Trophoblast cell (in vitro differentiated cells and primary cell): ENCODE data around the gene CRADD.

ENCODE experiments used
- DNase-seq, 2 donors: peaks; one replicate each; pipeline ENCODE4 v3.0.0-alpha.2; 2016
- H2AFZ ChIP-seq: 2 replicates; pipeline ENCODE4 v1.6.1; 2013; ENCODE audit warnings: low read length, moderate library complexity, mild to moderate bottlenecking; ENCODE audit not compliant: insufficient read depth, poor library complexity
- H2AK5ac ChIP-seq: 2 replicates; pipeline ENCODE4 v1.6.1; 2013; ENCODE audit warnings: mild to moderate bottlenecking, low read length
- H2BK120ac ChIP-seq: 2 replicates; pipeline ENCODE4 v1.6.1; 2013; ENCODE audit warnings: low read length, mild to moderate bottlenecking, moderate library complexity; ENCODE audit not compliant: insufficient read depth, poor library complexity
- H2BK12ac ChIP-seq: 2 replicates; pipeline ENCODE4 v1.6.1; 2013; ENCODE audit warnings: mild to moderate bottlenecking, low read length, moderate library complexity
- H2BK5ac ChIP-seq: 2 replicates; pipeline ENCODE4 v1.6.1; 2013; ENCODE audit warnings: low read length, low read depth, moderate library complexity, mild to moderate bottlenecking; ENCODE audit not compliant: poor library complexity
- H3K14ac ChIP-seq: 2 replicates; pipeline ENCODE4 v1.6.1; 2013; ENCODE audit warnings: mild to moderate bottlenecking, low read length
- H3K18ac ChIP-seq: 2 replicates; pipeline ENCODE4 v1.6.1; 2013; ENCODE audit warnings: mild to moderate bottlenecking, low read length
- H3K23ac ChIP-seq: 2 replicates; pipeline ENCODE4 v1.6.1; 2013; ENCODE audit warnings: low read length
- H3K27ac ChIP-seq: 2 replicates; pipeline ENCODE4 v1.5.1; 2013; ENCODE audit warnings: low read depth, mild to moderate bottlenecking, inconsistent platforms, low read length, moderate library complexity
- H3K27me3 ChIP-seq: 2 replicates; pipeline ENCODE4 v1.6.1; 2013; ENCODE audit warnings: inconsistent platforms, mild to moderate bottlenecking, low read length, moderate library complexity; ENCODE audit not compliant: insufficient read depth
- H3K36me3 ChIP-seq, 2 experiments: 1 replicate in 1 of 2; 2 replicates in 1 of 2; pipeline ENCODE4 v1.6.1; 2013; ENCODE audit warnings: low read length in 2 of 2, mild to moderate bottlenecking in 2 of 2, moderate library complexity in 1 of 2; ENCODE audit not compliant: insufficient read depth in 2 of 2, control insufficient read depth in 1 of 2
- H3K4ac ChIP-seq: 2 replicates; pipeline ENCODE4 v1.6.1; 2013; ENCODE audit warnings: low read depth, mild to moderate bottlenecking, low read length, moderate library complexity
- H3K4me1 ChIP-seq, 2 experiments: 1 replicate in 1 of 2; 2 replicates in 1 of 2; pipeline ENCODE4 v1.6.1; 2013; ENCODE audit warnings: low read length in 2 of 2, mild to moderate bottlenecking in 2 of 2, moderate library complexity in 1 of 2; ENCODE audit not compliant: insufficient read depth in 2 of 2, control insufficient read depth in 1 of 2
- H3K4me2 ChIP-seq: 2 replicates; pipeline ENCODE4 v1.6.1; 2013; ENCODE audit warnings: inconsistent platforms, mild to moderate bottlenecking, low read length, moderate library complexity
- H3K4me3 ChIP-seq: 2 replicates; pipeline ENCODE4 v1.5.1; 2013; ENCODE audit warnings: mild to moderate bottlenecking, low read depth, low read length, inconsistent platforms
- H3K79me1 ChIP-seq: one replicate; pipeline ENCODE4 v1.6.1; 2013; ENCODE audit warnings: low read length
- H3K79me2 ChIP-seq: 2 replicates; pipeline ENCODE4 v1.6.1; 2013; ENCODE audit warnings: low read length, mild to moderate bottlenecking; ENCODE audit not compliant: control insufficient read depth, insufficient read depth, poor library complexity
- H3K9ac ChIP-seq: 2 replicates; pipeline ENCODE4 v1.6.1; 2013; ENCODE audit warnings: mild to moderate bottlenecking, low read length
- H3K9me3 ChIP-seq: 2 replicates; pipeline ENCODE4 v1.6.1; 2013; ENCODE audit warnings: low read depth, mild to moderate bottlenecking, control low read depth, inconsistent platforms, low read length; ENCODE audit not compliant: insufficient read depth
- H4K12ac ChIP-seq: 2 replicates; pipeline ENCODE4 v1.6.1; 2013; ENCODE audit warnings: low read depth, mild to moderate bottlenecking, low read length, moderate library complexity
- H4K8ac ChIP-seq: 2 replicates; pipeline ENCODE4 v1.6.1; 2013; ENCODE audit warnings: low read depth, mild to moderate bottlenecking, low read length, moderate library complexity
- H4K91ac ChIP-seq: one replicate; pipeline ENCODE4 v1.6.1; 2013; ENCODE audit warnings: low read depth, mild to moderate bottlenecking, low read length, moderate library complexity
- WGBS: extraction: QIAGEN DNeasy Blood & Tissue Kit; methylation state at CpG from one replicate; pipeline ENCODE4 v1.1.7; 2013; ENCODE audit warnings: missing lambda C conversion rate; ENCODE audit not compliant: insufficient read length, insufficient coverage; ENCODE audit errors: extremely low coverage; 5-methylcytosine and 5-hydroxymethylcytosine counted together

Gene CRADD

GRCh38 chr12:93767524-93767863 is 90.3 kb downstream of the CRADD start:
- no peak overlapping the region for H3K4ac ChIP-seq
- no peak overlapping the region for H4K8ac ChIP-seq
- no peak overlapping the region for H3K9ac ChIP-seq
- no peak overlapping the region for H3K4me3 ChIP-seq
- H3K9me3 ChIP-seq, result no peaks in the 10 kb centered on the region
- H2AK5ac ChIP-seq, result no peak overlapping the region
- H3K18ac ChIP-seq, result no peak overlapping the region
- H3K79me1 ChIP-seq, result no peaks in the 10 kb centered on the region
- H2BK12ac ChIP-seq, result no peak overlapping the region
- H3K27ac ChIP-seq, result no peak overlapping the region
- no peak overlapping the region for H2AFZ ChIP-seq
- H4K12ac ChIP-seq, result no peak overlapping the region
- no peaks in the 10 kb centered on the region for H3K79me2 ChIP-seq
- H2BK120ac ChIP-seq, result no peak overlapping the region
- H3K4me1 ChIP-seq, result no peaks in the 10 kb centered on the region
- no peak overlapping the region for H2BK5ac ChIP-seq
- H3K36me3 ChIP-seq, result no peaks in the 10 kb centered on the region
- no peak overlapping the region for H4K91ac ChIP-seq
- H3K23ac ChIP-seq, result no peak overlapping the region
- no peak for DNase-seq
- no peaks in the 10 kb centered on the region for H3K27me3 ChIP-seq
- no peak overlapping the region for H3K4me2 ChIP-seq
- no peak overlapping the region for H3K14ac ChIP-seq

GRCh38 chr12:93772003-93772700 is 95.0 kb downstream of the CRADD start:
- Histone ChIP-seq H3K4me3 (no peak overlapping the region), H3K79me2 (no peaks in the 10 kb centered on the region), H3K18ac (no peak overlapping the region), H2AK5ac (no peak overlapping the region), H3K14ac (no peak overlapping the region), H3K23ac (no peak overlapping the region), H3K9me3 (no peaks in the 10 kb centered on the region), H3K9ac (no peak overlapping the region), H2BK120ac (no peak overlapping the region), H3K27ac (no peak overlapping the region), H4K8ac (no peak overlapping the region), H2AFZ (no peak overlapping the region), H4K91ac (no peak overlapping the region), H3K27me3 (no peaks in the 10 kb centered on the region), H3K36me3 (no peaks in the 10 kb centered on the region), H4K12ac (no peak overlapping the region), H2BK5ac (no peak overlapping the region), H2BK12ac (no peak overlapping the region), H3K4me1 (peaks cover 0 to 2% of the 10 kb centered on the region in 2 experiments), H3K79me1 (no peaks in the 10 kb centered on the region), H3K4ac (no peak overlapping the region), H3K4me2 (no peak overlapping the region)
- no peak for DNase-seq
- WGBS, result no CpG with 5 or more reads among the region's 3 CpGs

GRCh38 chr12:93773122-93773871 is 96.1 kb downstream of the CRADD start:
- Histone ChIP-seq H2BK12ac (no peak overlapping the region), H3K4me1 (peaks cover 0 to 2% of the 10 kb centered on the region in 2 experiments), H3K9me3 (no peaks in the 10 kb centered on the region), H3K9ac (no peak overlapping the region), H2AK5ac (no peak overlapping the region), H4K8ac (no peak overlapping the region), H3K36me3 (no peaks in the 10 kb centered on the region), H4K91ac (no peak overlapping the region), H3K4me2 (no peak overlapping the region), H2BK5ac (no peak overlapping the region), H3K18ac (no peak overlapping the region), H4K12ac (no peak overlapping the region), H3K79me2 (no peaks in the 10 kb centered on the region), H2AFZ (no peak overlapping the region), H3K79me1 (no peaks in the 10 kb centered on the region), H3K23ac (no peak overlapping the region), H3K27ac (no peak overlapping the region), H3K4me3 (no peak overlapping the region), H2BK120ac (no peak overlapping the region), H3K4ac (no peak overlapping the region), H3K27me3 (no peaks in the 10 kb centered on the region), H3K14ac (no peak overlapping the region)
- WGBS, result no CpG with 5 or more reads among the region's 5 CpGs
- peak in 1 of 2 donors; percentile 22 for DNase-seq

- Histone ChIP-seq H4K12ac (no peak overlapping the region), H2AK5ac (no peak overlapping the region), H3K4me3 (no peak overlapping the region), H3K4me1 (peaks cover 0 to 2% of the 10 kb centered on the region in 2 experiments), H2BK12ac (no peak overlapping the region), H3K18ac (no peak overlapping the region), H3K4ac (no peak overlapping the region), H3K14ac (no peak overlapping the region), H3K9me3 (no peaks in the 10 kb centered on the region), H2BK5ac (no peak overlapping the region), H2BK120ac (no peak overlapping the region), H4K91ac (no peak overlapping the region), H3K27ac (no peak overlapping the region), H2AFZ (no peak overlapping the region), H3K79me1 (no peaks in the 10 kb centered on the region), H3K27me3 (no peaks in the 10 kb centered on the region), H3K4me2 (no peak overlapping the region), H3K36me3 (no peaks in the 10 kb centered on the region), H4K8ac (no peak overlapping the region), H3K9ac (no peak overlapping the region), H3K23ac (no peak overlapping the region), H3K79me2 (no peaks in the 10 kb centered on the region)
- peak in 1 of 2 donors; percentile 70 for DNase-seq
- WGBS, result no CpG with 5 or more reads among the region's 2 CpGs
Measured at GRCh38 chr12:93776581-93777018, 99.4 kb downstream of the CRADD start.
